Activated CD4-positive, alpha-beta T cell treated with anti-CD3 and anti-CD28 coated beads, Interleukin-2, amount 10 ng/mL, durations not matched to agents 7 days and 5 days (primary cell): Measurements from ENCODE around the gene CCDC188. TPM values are rescaled to one million over a fixed set of nuclear protein-coding genes. Genes with fewer than 3 reads are reported as not detected.
A peak's percentile ranks its signal among the peaks of the same experiment; 100 is the strongest.

Source experiments
- CTCF ChIA-PET: fragments of 350-600 bp; sonication (Branson Sonifier 250); formaldehyde crosslinking; loops from one replicate; lab custom pipeline; 2021; ENCODE audit warnings: antibody characterized with exemption; lab: Charles Lee
- POLR2A ChIA-PET: fragments of 350-600 bp; sonication (Branson Sonifier 250); formaldehyde crosslinking; loops from one replicate; lab custom pipeline; 2021; ENCODE audit warnings: antibody characterized with exemption; lab: Charles Lee
- DNase-seq: peaks from one replicate; pipeline ENCODE4 v3.0.0-alpha.2; 2020
- H3K27ac Mint-ChIP-seq: one replicate; pipeline ENCODE4 v1.8.0; 2021; ENCODE audit warnings: mild to moderate bottlenecking, moderate library complexity, mixed read lengths
- H3K27me3 Mint-ChIP-seq: one replicate; pipeline ENCODE4 v1.8.0; 2021; ENCODE audit warnings: mixed read lengths
- H3K36me3 Mint-ChIP-seq: one replicate; pipeline ENCODE4 v1.8.0; 2021; ENCODE audit warnings: low read depth, mixed read lengths
- H3K4me1 Mint-ChIP-seq: one replicate; pipeline ENCODE4 v1.8.0; 2021; ENCODE audit warnings: mixed read lengths
- H3K4me3 Mint-ChIP-seq: one replicate; pipeline ENCODE4 v1.8.0; 2021; ENCODE audit warnings: mild to moderate bottlenecking, moderate library complexity, mixed read lengths
- H3K9me3 Mint-ChIP-seq: one replicate; pipeline ENCODE4 v1.8.0; 2021; ENCODE audit warnings: mixed read lengths
- total RNA-seq, 2 experiments: library from RNA; stranded (reverse); gene quantifications; one replicate each; pipeline ENCODE4 v1.2.3, GENCODE V29; 2021

CCDC188 gene
- total RNA-seq, 2 experiments from 2014 or later, result 0.12 to 0.23 TPM

GRCh38 chr22:20111689-20112622 lies 38.9 kb downstream of the CCDC188 start:
- no peak for DNase-seq
- CTCF ChIA-PET, result interaction anchor here (0.7 to 1.7 kb wide), 5 partner anchors 9 to 99 kb away, joined by 3 to 4 read pairs (median 3); no protein-coding TSS in a partner anchor
- Mint-ChIP-seq H3K4me3 (no peak overlapping the region), H3K27me3 (no peaks in the 10 kb centered on the region), H3K9me3 (no peaks in the 10 kb centered on the region), H3K27ac (peak overlapping the region; percentile 77), H3K36me3 (peaks cover 31% of the 10 kb centered on the region), H3K4me1 (peaks cover 29% of the 10 kb centered on the region)
- POLR2A ChIA-PET, result interaction anchor here (0.7 kb wide), 1 partner anchor 11 kb away, joined by 3 read pairs; no protein-coding TSS in a partner anchor

DNA sequence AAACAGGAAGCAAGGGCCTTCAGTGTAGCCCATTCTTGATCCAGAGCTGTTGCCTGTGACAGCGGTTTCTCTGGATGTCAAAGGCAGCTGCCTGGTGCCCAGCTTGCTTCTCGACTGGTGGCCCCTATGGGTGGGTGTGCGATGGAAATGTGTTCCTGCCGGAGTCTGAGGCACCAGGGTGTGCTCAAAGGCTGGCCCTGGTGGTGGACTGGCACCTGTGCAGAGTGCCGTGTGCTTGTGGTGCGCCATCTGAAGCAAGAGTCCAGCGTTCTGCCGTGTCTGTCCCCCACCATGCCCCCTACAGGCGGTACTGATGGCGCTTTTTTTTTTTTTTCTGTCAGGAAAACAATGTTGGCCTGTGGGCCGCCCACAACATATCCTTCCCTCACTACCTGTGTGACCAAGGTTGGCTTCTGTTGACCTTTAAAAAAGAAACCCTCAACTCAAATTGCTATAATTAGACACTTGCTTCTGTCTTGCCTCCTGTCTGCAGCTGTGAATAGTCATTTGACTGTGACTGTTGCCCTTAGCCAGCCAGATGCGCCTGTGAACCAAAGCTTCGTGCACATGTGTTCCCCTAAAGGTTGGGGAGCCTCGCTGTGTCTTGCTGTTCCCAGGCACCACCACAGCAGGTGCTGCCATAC lies 39.7 kb downstream of the CCDC188 start:
- POLR2A ChIA-PET, result interaction anchor here (0.7 kb wide), 1 partner anchor 11 kb away, joined by 3 read pairs; no protein-coding TSS in a partner anchor
- no peak overlapping the region for H3K4me3 Mint-ChIP-seq
- peak; percentile 28 for DNase-seq
- peaks cover 28% of the 10 kb centered on the region for H3K4me1 Mint-ChIP-seq
- peak overlapping the region; percentile 76 for H3K27ac Mint-ChIP-seq
- H3K27me3 Mint-ChIP-seq, result no peaks in the 10 kb centered on the region
- no peaks in the 10 kb centered on the region for H3K9me3 Mint-ChIP-seq
- H3K36me3 Mint-ChIP-seq, result peaks cover 27% of the 10 kb centered on the region
- CTCF ChIA-PET, result interaction anchor here (0.7 to 1.4 kb wide), 7 partner anchors 9 to 141 kb away, joined by 3 to 6 read pairs (median 3); no protein-coding TSS in a partner anchor

DNA sequence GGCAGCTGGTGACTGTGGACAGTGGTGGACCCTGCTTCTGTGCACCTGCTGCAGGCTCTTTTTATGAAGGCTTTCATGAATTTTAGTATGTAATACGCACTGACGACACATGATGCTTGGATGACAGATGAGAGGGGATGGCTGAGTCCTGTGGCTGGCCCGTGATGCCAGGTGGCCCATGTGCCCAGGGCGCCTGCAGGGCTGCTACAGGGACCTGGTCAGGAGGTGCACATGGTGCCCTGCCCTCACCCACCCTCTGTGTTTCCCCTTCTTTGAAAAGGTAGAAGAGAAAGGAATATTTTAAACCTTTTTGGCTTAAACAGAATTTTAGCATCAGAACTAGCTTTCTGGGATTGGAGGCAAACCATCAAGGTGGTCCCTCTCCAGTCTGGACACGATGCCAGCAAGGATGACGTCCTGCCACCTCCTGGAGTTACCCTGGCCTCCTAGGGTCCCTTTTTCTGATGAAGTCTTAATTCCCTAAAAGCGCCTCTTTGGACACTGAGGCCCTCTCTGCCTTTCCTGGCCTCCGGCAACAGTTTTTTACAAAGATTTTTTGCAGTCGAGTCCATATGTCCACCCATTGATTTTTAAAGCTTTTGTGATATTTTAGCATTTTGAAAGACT lies 40.4 kb downstream of the CCDC188 start:
- Mint-ChIP-seq H3K4me3 (no peak overlapping the region), H3K27me3 (no peaks in the 10 kb centered on the region), H3K27ac (no peak overlapping the region), H3K36me3 (peaks cover 27% of the 10 kb centered on the region), H3K4me1 (peaks cover 25% of the 10 kb centered on the region), H3K9me3 (no peaks in the 10 kb centered on the region)
- DNase-seq, result no peak
- POLR2A ChIA-PET, result no interaction called here
- CTCF ChIA-PET, result interaction anchor here (0.8 to 1.4 kb wide), 4 partner anchors 24 to 140 kb away, joined by 3 to 6 read pairs (median 3); no protein-coding TSS in a partner anchor

DNA sequence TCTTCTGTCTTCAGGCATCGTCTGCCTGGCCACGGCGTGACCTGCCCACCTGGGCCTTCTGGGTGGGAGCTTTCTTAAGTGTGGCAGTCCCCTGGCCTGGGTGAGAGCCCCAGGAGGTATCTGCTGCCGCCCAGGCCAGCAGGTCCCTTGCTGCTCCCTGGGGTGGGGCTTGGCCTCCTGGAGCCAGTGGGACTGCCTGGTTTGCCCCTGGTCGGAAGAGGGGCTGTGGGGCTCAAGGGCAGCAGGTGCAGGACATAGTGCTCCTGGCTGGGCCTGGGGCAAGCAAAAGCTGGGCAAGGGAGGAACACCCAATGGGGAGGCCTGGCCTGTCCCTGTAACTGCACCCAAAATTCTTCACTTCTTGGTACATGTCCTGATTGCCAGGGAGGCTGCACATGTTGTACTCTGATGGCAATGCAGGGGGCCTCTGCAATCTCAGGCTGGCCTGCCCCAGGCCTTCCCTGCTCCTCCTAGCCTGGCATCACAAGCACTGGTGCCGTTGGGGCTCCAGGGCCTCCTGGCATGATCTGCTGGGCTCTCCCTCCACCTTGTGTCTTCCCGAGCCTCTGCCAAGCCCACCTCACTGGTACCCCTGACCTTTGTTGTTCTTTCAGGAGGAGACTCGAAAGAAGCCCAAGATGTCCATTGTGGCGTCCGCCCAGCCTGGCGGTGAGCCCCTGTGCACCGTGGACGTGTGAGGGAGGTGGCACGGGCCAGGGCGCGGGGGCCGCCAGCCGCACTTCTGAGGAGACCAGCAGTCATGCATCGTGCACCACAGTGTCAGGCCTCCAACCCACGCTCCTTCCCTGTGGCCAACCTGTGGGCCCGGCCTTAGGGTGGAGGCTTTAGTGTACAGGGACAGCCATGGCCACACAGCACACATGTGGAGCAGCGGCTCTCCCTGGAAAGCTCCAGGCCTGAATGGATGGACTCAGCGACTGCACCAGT lies 41.2 kb downstream of the CCDC188 start:
- DNase-seq, result no peak
- ChIA-PET POLR2A (no interaction called here), CTCF (interaction anchor here (0.9 to 1.4 kb wide), 3 partner anchors 8 to 140 kb away, joined by 3 to 6 read pairs (median 3); partner anchors contain the start of gene TRMT2A)
- peaks cover 19% of the 10 kb centered on the region for H3K4me1 Mint-ChIP-seq
- H3K36me3 Mint-ChIP-seq, result peaks cover 23% of the 10 kb centered on the region
- no peak overlapping the region for H3K4me3 Mint-ChIP-seq
- no peaks in the 10 kb centered on the region for H3K9me3 Mint-ChIP-seq
- H3K27ac Mint-ChIP-seq, result peak overlapping the region; percentile 42
- no peaks in the 10 kb centered on the region for H3K27me3 Mint-ChIP-seq

DNA sequence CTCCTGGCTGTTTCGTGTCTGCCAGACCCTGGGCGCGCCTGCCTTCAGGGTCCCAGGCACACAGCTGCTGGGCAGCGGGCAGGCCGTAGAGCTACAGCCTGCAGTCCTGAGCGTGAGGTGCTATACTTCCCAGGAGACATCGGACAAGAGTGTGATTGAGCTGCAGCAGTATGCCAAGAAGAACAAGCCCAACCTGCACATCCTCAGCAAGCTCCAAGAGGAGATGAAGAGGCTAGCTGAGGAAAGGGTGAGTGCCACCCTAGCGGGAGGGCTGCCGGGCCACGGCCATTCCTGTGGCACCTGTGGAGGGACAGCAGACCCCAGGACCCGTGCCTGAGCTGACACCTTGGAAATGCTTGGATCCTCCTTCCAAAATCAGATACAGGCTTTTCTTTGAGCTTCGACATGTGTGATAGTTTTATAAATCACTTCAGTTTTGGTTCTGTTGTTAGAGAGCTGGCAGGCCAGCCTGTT lies 42.1 kb downstream of the CCDC188 start:
- Mint-ChIP-seq H3K27me3 (no peaks in the 10 kb centered on the region), H3K4me3 (no peak overlapping the region), H3K27ac (peak overlapping the region; percentile 64), H3K4me1 (peaks cover 14% of the 10 kb centered on the region), H3K9me3 (no peaks in the 10 kb centered on the region), H3K36me3 (peaks cover 16% of the 10 kb centered on the region)
- no peak for DNase-seq
- POLR2A ChIA-PET, result no interaction called here
- CTCF ChIA-PET, result interaction anchor here (0.6 to 1.2 kb wide), 2 partner anchors 9 to 22 kb away, joined by 3 read pairs; partner anchors contain the start of gene TRMT2A

GRCh38 chr22:20107951-20108756 lies 42.7 kb downstream of the CCDC188 start:
- H3K9me3 Mint-ChIP-seq, result no peaks in the 10 kb centered on the region
- ChIA-PET POLR2A (no interaction called here), CTCF (interaction anchor here (0.6 to 1.4 kb wide), 3 partner anchors 9 to 22 kb away, joined by 3 read pairs; partner anchors contain the start of gene TRMT2A)
- no peak overlapping the region for H3K4me3 Mint-ChIP-seq
- peaks cover 16% of the 10 kb centered on the region for H3K4me1 Mint-ChIP-seq
- no peaks in the 10 kb centered on the region for H3K27me3 Mint-ChIP-seq
- H3K36me3 Mint-ChIP-seq, result peaks cover 20% of the 10 kb centered on the region
- peak overlapping the region; percentile 64 for H3K27ac Mint-ChIP-seq
- DNase-seq, result no peak

- Mint-ChIP-seq H3K36me3 (peaks cover 20% of the 10 kb centered on the region), H3K4me1 (peaks cover 17% of the 10 kb centered on the region), H3K4me3 (no peak overlapping the region), H3K9me3 (no peaks in the 10 kb centered on the region), H3K27me3 (no peaks in the 10 kb centered on the region), H3K27ac (no peak overlapping the region)
- ChIA-PET POLR2A (interaction anchor here (0.5 kb wide), 1 partner anchor 88 kb away, joined by 3 read pairs; no protein-coding TSS in a partner anchor), CTCF (interaction anchor here (1.4 kb wide), 1 partner anchor 14 kb away, joined by 3 read pairs; no protein-coding TSS in a partner anchor)
- DNase-seq, result no peak
Observed at GRCh38 chr22:20107471-20107901, 43.4 kb downstream of the CCDC188 start.

GRCh38 chr22:20106849-20107237 lies 44.0 kb downstream of the CCDC188 start:
- CTCF ChIA-PET, result interaction anchor here (0.8 to 1.4 kb wide), 2 partner anchors 13 to 29 kb away, joined by 3 read pairs; no protein-coding TSS in a partner anchor
- no peak for DNase-seq

DNA sequence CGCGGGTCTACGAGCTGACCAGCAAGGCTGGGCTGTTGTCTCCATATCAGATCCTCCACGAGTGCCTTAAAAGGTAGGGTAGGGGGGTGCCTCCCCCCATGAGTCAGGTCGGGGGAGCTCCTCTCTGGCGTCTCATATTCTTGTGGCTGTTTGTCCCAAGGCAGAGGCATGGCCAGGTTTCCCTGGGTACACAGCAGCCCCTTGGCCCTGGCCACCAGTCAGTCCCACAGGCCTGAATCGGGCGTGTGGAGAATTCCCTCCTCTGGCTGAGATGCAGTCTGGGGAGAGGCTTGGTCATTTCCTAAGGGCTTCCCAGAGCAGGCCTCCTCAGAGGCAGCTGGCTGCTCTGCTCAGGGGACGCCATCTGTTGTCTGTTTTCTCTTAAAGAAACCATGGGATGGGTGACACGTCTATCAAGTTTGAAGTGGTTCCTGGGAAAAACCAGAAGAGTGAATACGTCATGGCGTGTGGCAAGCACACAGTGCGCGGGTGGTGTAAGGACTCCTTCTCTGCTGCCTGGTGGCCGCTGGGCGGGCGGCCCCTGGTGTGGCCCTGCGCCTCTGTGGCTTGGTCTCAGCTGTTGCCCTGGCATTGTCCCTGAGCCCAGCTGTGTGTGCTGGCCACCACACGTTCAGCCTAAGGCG lies 44.5 kb downstream of the CCDC188 start:
- no peak overlapping the region for H3K27ac Mint-ChIP-seq
- H3K27me3 Mint-ChIP-seq, result no peaks in the 10 kb centered on the region
- POLR2A ChIA-PET, result no interaction called here
- DNase-seq, result no peak
- H3K9me3 Mint-ChIP-seq, result no peaks in the 10 kb centered on the region
- no peak overlapping the region for H3K4me3 Mint-ChIP-seq
- H3K36me3 Mint-ChIP-seq, result peaks cover 21% of the 10 kb centered on the region
- CTCF ChIA-PET, result interaction anchor here (0.8 to 1.4 kb wide), 2 partner anchors 12 to 28 kb away, joined by 3 read pairs; no protein-coding TSS in a partner anchor
- H3K4me1 Mint-ChIP-seq, result peaks cover 18% of the 10 kb centered on the region

More at GRCh38 chr22:20106849-20107237, 44.0 kb downstream of the CCDC188 start:
- Mint-ChIP-seq H3K4me3 (no peak overlapping the region), H3K4me1 (peaks cover 19% of the 10 kb centered on the region), H3K9me3 (no peaks in the 10 kb centered on the region), H3K27ac (no peak overlapping the region), H3K36me3 (peaks cover 20% of the 10 kb centered on the region), H3K27me3 (no peaks in the 10 kb centered on the region)
- POLR2A ChIA-PET, result interaction anchor here (0.5 kb wide), 1 partner anchor 88 kb away, joined by 3 read pairs; no protein-coding TSS in a partner anchor

DNA sequence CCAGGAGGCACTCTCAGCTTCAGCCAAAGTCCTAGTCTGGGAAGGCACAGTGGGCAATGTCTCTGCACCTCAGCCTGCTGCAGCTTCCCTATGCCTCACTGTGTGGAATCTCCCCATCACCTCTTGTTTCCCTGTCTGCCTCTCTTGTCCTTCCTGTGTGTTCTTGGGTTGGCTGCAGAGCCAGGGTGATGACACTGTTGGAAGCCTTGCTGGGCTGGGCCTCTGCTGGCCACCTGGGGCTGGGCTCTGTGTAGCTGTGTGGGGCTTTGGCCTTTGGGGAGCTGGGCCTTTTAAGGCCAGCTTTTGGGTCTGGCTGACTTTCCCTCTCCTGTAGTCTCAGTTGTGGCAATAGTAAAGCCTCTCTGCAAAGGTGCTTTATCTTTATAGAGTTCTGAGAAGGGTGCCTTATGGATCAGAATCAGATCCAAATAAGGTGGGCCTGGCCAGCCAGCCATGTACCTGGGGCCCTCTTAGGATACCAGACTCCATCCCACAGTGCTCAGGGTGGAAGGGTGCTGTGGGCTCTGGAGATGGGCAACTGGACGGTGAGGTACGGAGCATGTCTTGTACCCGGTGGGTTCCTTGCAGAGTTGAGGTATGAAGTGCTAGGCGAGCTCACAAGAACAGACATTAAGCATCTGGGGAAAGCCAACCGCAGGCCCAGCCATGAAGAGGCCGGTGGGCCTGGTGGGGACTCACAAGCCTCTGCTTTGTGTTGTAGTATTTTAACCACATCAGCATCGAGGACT lies 45.2 kb downstream of the CCDC188 start:
- H3K27me3 Mint-ChIP-seq, result no peaks in the 10 kb centered on the region
- DNase-seq, result no peak
- H3K36me3 Mint-ChIP-seq, result peaks cover 16% of the 10 kb centered on the region
- POLR2A ChIA-PET, result no interaction called here
- CTCF ChIA-PET, result no interaction called here
- H3K27ac Mint-ChIP-seq, result peak overlapping the region; percentile 13
- H3K4me3 Mint-ChIP-seq, result no peak overlapping the region
- peaks cover 18% of the 10 kb centered on the region for H3K4me1 Mint-ChIP-seq
- no peaks in the 10 kb centered on the region for H3K9me3 Mint-ChIP-seq
